ENCODE results near the gene PRKD2.
"Not testable (repeated sequence)": the region's sequence is repeated elsewhere in the genome, so short reads cannot be mapped to it uniquely, and the experiment has no call there.

The PRKD2 gene

DNA sequence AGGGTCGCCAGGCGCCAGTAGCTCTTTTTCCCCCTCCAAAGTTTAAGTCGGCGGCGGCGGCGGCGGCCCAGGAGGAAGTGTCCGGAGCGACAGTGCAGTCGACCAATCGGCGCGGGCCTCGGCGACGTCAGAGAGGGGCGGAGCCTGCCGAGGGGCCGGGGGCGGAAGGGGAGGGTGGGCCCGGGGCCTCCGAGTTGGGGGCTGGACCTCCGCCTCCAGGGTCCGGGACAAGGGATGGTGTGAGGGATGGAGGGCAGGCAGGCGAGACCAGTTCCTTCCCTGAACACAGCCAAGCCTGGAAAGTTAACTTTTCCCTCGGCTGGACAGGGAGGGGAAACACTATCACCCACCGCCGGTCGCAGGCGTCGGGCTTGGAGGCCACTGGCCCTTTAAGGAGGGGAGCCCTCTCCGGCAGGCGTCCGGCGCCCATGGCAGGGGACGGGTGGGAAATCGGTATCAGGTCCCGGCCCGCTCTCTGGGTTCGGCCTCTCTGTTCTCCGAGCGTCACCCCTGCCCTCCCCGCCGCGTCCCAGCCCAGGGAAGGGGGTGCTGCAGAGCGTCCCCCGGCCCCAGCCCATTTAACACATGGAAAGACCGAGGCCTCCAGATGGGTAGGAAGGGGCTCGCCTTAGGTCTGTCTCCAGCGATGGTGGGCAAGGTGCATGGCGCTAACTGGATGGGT lies at the start of gene PRKD2:
Gene PRKD2, minus strand, starts transcription at position 81 of the 682 bp plus-strand sequence. CDS start 744 bp downstream, outside the sequence.
- DNase-seq (ENCODE audit: low read depth, low spot score) = no peak

DNA sequence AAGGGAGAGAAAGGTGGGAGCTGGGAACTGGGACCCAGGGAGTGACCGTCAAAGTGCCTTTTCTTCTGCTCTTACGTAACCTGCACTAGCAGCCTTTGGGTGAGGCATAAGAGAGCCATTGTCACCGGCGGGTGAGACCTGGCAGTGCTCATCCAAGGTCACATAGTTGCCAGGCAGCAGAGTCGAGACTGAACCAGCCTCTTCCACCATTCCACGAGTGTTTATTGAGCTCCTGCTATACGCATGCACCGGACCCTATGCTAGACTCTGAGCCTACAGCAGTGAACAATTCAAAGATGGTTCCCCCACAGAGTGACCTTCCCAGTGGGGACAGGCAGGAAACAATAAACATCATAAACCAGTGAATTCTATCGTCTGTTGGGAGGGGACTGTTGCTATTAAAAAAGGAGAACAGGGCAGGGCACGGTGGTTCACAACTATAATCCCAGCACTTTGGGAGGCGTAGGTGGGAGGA lies 47.9 kb upstream of the PRKD2 start:
- no peak for DNase-seq (ENCODE audit: low read depth, low spot score)

DNA sequence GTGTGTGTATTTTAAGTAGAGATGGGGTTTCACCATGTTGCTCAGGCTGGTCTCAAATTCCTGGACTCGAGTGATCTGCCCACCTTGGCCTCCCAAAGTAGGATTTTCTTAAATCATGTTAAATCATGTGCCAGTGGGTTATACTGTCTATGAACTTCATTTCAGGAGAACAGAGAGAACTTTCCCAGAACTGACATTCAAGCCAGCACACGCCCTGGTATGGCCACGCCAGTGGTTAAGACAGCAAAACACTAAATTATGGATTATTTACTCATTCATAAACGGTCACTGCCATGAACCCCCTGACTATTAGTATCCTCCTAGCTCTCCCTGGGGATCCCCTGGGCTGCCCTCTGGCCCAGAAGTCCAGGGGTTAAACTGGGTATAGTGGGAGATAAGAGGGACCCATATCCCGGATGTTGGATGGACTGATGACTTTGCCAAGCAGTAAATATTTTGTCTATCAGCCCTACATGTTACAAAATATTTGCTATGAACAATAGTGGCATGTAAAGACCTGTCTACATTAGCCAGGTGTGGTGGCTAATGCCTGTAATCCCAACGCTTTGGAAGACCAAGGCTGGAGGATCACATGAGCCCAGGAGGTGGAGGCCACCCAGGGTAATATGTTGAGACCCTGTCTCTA lies 45.5 kb upstream of the PRKD2 start:
- DNase-seq (ENCODE audit: low read depth, low spot score) = no peak

DNA sequence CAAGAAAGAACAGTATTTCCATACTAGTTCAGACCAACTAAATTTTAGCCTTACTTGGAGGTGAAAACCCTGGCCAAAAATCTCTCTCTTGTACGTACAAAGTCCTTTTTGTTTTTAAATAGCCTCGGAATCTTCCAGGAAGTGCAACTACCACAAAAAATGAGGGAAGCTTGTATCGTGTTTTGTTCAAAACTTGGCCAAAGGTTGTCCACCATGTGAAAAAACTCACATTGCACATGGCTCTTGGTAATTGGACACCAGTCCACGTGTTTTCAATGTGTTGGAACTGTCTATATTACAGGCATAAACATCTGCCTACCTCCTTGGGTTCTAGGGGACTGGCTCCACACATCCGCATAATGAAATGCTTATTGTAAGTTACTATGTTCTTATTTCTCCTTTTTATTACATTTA lies 44.5 kb upstream of the PRKD2 start:
- no peak for DNase-seq (ENCODE audit: low read depth, low spot score)

DNA sequence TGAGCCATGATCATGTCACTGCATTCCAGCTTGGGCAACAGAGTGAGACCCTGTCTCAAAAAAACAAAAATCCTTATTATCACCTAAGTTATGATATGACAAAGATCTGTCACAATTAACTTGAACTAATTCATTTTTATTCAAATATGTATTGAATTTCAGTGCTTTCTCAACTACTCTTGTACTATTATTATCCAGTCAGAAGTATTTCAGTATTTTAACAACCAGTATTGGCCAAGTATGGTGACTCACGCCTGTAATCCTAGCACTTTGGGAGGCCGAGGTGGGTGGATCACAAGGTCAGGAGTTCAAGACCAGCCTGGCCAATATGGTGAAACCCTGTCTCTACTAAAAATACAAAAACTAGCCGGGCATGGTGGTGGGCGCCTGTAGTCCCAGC lies 44.0 kb upstream of the PRKD2 start:
- not testable (repeated sequence) for DNase-seq (ENCODE audit: low read depth, low spot score)

DNA sequence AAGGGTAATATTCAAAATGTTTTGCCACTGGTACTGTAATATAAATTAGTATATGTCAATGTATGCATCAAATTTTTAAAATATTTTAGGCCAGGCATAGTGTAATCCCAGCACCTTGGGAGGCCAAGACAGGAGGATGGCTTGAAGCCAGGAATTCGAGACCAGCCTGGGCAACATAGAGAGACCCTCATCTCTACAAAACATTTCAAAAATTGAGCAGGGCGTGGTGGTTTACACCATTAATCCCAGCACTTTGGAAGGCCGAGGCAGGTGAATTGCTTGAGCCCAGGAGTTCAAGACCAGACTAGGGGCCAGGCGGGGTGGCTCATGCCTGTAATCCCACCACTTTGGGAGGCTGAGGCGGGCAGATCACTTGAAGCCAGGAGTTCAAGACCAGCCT lies 43.4 kb upstream of the PRKD2 start:
- no peak for DNase-seq (ENCODE audit: low read depth, low spot score)

DNA sequence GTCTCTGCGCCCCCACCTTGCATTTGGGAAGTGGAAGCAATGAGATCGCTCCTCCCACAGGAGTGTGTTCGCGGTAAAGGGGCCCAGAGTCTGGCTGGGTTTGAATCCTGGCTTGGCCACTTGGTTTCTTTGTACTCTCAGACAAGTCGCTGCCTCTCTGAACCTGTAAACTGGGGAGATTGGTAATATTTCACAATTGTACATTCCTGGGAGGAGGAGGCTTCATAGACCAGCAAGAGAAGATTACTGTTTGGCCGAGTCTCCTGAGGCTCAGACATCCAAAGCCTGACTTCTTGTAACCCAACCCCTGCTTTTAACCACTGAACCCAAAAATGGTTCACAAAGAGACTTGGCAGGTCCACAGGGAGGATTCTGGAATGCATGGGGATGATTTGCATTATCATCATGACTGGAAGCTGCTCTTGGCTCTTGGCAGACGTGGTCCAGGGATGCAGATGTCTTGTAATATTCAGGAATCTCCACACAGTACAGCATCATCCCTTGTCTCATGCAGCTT lies 43.0 kb upstream of the PRKD2 start:
- DNase-seq (ENCODE audit: low read depth, low spot score) = no peak

DNA sequence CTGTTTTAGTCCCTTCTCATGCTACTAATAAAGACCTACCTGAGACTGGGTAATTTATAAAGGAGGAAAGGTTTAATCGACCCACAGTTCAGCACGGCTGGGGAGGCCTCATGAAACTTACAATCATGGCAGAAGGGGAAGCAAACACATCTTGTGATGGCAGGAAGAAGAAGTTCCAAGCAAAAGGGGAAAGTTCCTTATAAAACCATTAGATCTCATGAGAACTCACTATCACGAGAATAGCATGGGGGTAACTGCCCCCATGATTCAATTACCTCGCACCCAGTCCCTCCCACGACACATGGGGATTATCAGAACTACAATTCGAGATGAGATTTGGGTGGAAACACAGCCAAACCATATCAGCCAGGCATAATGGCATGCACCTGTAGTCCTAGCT lies 42.3 kb upstream of the PRKD2 start:
- DNase-seq (ENCODE audit: low read depth, low spot score) = no peak

DNA sequence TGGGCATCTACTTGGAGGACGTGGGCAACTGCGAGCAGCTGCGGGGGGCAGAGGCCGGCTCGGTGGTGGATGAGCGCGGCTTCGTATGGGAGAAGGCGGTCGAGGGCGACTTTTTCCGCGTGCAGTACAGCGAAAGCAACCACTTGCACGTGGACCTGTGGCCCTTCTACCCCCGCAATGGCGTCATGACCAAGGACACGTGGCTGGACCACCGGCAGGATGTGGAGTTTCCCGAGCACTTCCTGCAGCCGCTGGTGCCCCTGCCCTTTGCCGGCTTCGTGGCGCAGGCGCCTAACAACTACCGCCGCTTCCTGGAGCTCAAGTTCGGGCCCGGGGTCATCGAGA lies 39.6 kb upstream of the PRKD2 start:
- no peak for DNase-seq (ENCODE audit: low read depth, low spot score)

DNA sequence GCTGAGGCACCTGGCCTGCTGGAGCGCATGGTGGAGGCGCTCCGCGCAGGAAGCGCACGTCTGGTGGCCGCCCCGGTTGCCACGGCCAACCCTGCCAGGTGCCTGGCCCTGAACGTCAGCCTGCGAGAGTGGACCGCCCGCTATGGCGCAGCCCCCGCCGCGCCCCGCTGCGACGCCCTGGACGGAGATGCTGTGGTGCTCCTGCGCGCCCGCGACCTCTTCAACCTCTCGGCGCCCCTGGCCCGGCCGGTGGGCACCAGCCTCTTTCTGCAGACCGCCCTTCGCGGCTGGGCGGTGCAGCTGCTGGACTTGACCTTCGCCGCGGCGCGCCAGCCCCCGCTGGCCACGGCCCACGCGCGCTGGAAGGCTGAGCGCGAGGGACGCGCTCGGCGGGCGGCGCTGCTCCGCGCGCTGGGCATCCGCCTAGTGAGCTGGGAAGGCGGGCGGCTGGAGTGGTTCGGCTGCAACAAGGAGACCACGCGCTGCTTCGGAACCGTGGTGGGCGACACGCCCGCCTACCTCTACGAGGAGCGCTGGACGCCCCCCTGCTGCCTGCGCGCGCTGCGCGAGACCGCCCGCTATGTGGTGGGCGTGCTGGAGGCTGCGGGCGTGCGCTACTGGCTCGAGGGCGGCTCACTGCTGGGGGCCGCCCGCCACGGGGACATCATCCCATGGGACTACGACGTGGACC lies 39.1 kb upstream of the PRKD2 start:
- DNase-seq (ENCODE audit: low read depth, low spot score) = no peak

DNA sequence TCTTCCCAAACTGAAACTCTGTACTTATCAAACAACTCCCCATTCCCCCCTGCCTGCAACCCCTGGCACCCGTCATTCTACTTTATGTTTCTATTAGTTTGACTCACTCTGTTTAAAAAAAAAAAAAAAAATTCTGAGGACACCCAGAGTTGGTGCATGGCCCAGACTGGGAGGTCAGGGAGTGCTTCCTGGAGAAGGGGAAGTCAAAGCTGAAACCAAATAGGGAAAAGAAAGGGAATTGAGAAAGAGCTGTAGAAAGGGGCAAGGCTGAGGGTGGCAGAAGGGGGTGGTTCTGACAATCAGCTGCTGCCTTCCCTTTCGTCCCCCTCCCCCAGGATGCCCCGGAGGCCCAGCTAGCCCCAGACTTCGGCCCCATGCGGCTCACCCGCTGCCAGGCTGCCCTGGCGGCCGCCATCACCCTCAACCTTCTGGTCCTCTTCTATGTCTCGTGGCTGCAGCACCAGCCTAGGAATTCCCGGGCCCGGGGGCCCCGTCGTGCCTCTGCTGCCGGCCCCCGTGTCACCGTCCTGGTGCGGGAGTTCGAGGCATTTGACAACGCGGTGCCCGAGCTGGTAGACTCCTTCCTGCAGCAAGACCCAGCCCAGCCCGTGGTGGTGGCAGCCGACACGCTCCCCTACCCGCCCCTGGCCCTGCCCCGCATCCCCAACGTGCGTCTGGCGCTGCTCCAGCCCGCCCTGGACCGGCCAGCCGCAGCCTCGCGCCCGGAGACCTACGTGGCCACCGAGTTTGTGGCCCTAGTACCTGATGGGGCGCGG lies 38.4 kb upstream of the PRKD2 start:
- DNase-seq (ENCODE audit: low read depth, low spot score) = no peak

DNA sequence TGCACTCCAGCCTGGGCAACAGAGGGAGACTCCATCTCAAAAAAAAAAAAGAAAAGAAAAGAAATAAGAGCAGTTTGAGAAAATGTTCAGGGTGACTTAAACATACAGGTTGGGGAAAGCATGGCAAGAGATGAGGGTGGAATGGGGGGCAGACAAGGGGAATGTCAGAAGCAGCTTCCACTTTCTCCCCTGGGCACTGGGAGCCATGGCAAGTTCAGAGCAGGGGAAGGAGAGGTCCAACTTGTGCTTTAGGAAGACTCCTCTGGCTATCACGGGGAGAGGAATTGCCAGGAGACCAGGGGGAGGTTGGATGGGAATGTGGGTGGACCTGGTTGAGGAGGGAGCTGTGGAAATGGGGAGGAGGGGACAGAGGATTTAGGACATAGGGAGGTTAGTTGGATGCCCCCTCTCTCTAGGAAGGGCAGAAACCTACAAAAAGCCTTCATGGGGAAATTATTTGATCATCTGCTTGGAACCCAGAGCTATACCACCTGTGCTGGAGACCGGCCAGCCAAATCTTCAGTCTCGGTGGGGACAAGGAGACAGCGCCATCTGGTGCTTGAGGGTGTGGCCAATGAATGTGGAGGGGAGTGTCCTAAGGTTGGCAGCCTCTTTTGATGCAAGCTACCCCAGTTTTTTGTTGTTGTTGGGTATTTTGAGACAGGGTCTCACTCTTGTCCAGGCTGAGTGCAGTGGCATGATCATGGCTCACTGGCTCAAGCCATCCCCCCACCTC lies 36.7 kb upstream of the PRKD2 start:
- DNase-seq (ENCODE audit: low read depth, low spot score) = no peak

DNA sequence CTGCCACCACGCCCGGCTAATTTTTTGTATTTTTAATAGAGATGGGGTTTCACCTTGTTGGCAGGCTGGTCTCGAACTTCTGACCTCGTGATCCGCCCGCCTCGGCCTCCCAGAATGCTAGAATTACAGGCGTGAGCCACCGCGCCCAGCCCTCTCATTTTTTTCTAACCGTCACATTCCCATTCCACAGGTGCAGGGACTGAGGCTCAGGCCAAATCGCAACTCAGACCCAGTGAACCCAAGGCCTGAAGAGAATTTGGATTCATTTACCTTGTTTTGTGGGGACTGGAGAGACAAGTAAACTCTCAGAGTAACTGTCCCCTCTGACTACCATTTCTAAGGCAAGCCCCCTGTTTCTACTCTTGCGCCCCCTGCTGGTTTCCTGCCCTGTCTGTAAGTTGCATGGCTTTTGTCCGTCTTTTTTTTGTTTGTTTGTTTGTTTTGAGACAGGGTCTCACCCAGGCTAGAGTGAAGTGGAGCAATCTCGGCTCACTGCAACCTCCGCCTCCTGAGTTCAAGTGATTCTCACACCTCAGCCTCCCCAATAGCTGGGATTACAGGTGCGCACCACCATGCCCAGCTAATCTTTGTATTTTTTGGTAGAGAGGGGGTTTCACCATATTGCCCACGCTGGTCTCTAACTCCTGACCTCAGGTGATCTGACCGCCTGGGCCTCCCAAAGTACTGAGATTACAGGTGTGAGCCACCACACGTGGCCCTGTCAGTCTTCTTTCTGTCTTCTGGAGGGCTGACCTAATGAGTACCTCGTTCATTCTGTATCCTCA lies 31.6 kb upstream of the PRKD2 start:
- DNase-seq (ENCODE audit: low read depth, low spot score) = no peak

DNA sequence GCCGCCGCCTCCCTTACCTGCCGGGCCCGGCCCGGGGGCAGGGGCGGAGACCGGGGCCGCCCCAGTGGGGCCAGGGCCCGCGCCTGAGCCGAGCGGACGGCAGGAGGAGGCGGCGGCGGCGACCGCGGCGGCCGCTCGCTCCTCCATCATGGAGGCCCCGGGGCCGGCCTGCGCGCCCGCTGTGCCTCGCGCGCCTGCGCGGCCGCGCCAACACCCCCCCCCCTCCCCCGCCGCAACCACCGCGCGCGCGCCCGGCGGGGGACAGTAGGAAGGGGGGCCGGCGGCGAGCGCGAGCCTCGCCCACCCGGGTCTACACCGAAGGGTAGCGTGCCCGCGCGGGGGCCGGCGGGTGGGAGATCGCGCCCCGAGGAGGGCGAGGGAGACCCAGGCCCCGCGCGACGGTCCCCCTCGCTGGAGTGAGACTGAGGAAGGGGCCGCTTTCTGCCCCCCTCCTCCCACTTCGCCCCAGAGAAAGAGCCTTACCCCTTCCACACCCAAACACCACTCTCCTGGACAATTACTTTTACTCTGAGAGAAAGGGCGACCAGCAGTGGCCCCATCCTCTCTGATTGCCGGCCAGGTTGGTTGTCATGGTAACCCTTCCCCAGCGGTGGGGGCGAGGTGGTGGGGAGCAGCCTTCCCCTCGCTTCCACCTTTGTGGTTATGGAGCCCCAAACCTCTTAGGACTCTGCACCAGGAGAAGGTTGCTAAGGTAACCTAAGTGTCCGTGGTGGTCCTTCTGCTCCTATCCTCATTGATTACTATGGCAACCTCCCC lies 29.6 kb upstream of the PRKD2 start, which contains the start of gene STRN4:
Gene STRN4, minus strand, starts transcription at position 170 of the 777 bp plus-strand sequence. Its CDS starts 20 bp downstream, at position 150.
- no peak for DNase-seq (ENCODE audit: low read depth, low spot score)

DNA sequence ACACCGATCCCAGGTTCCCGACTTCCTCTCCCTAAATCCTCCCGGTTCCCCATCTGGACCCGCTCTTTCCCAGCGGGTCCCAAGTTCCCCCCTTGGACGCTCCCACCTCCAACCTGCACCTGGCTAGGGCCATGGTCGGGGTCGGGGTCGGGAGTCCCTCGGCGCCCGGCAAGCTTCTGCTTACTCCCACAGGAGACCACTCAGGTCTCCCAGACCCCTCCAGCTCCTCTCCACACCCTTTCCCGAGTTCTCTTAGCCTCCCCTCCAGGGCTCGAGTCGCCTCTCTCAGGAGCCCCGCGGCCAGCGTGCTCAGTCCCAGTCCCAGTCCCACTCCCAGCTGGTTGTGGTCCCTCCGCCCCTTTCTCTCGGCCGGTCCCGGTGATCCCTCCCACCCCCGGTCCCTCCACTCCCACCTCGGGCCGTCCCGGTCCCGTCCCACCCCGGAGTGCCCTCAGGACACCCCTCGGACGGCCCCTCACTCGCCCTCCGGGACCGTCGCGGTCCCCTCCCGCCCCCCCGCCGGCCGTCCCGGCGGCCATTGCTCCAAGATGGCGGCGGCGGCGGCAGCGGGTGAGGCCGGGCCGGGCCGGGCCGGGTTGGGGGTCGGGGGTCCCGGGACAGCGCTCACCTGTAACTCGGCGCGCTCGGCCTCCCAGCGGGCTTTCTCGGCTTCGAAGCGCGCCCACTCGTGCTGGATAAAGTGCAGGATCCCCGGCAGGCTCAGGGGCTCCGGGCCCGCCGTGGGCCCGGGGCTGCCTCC lies 28.8 kb upstream of the PRKD2 start, which contains the start of gene FKRP:
Gene FKRP, plus strand, starts transcription at position 537 of the 760 bp plus-strand sequence. CDS start 9,394 bp downstream, outside the sequence.
- no peak for DNase-seq (ENCODE audit: low read depth, low spot score)

DNA sequence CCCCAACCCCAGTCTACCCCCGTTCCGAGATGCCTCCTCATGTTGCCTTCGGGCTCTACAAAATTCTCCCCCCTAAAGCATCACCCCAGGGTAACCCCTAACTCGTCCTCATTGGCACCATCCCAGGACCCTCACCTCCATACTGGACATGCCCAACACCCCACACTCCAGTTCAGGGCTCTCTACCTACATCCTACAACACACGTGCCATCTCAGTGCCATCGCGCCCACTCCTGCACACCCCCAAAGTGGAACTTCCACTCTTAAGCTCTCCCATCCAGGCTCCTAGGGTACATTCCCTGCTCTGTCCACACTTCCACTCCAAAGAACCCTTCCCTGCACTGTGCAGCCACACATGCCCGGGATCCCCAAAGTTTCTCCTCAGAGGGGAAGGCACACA lies 28.1 kb upstream of the PRKD2 start:
- DNase-seq (ENCODE audit: low read depth, low spot score) = no peak

DNA sequence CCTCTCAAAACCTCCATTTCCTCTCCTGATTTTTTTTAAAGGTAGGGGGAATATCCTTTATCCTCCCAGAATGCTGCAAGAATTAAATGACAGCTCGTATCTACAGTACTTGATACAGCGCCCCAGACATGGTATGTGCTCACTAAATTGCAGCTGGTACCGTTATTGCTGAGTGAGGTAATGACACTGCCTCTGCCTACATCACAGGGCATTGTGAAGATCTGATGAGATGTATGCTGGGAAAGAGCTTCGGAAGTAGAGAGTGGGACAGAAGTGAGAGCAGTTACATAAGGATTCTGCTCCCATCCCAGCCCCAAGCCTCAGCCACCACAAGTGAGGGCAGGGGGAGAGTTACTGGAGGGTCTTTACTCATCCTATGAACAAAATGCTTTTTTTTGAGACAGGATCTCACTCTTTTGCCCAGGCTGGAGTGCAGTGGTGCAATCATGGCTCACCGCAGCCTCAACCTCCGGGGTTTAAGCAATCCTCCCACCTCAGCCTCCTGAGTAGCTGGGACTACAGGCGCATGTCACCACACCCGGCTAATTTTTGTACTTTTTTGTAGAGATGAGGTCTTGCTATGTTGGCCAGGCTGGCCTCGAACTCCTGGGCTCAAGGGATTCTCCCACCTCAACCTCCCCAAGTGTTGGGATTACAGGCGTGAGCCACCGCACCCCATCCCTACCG lies 27.2 kb upstream of the PRKD2 start:
- no peak for DNase-seq (ENCODE audit: low read depth, low spot score)

DNA sequence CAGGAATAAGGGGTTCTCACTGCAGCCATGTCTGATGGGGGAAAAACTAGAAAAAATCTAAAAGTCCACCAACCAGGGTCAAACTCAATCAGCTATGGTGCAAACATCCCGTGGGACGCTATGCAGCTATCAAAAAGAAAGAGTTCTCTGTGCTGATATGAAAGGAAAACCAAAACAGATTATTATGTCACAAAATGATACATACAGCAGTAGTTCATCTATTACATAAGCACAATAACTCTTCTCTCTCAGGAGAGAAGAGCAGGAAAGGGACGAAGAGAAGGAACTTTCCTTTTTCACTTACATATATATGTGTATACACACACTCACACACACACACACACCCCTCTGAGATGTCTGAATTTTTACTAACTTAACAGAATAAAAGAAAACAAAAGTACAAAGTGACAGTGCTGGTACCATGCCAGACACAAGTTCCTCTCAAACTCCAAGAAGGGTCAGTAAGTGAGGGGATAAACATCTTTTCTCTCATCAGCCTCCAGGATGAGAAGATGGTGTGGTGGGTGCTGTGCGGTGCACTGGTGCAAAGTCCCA lies 26.1 kb upstream of the PRKD2 start:
- DNase-seq (ENCODE audit: low read depth, low spot score) = no peak

Measured in brain pericyte (primary cell).